Breast epithelium (tissue), 3 donors: Measurements from ENCODE around the gene TMEM35B.

Experiments
- POLR2A ChIP-seq: fragments of 450-650 bp; IDR thresholded peaks from one replicate; pipeline ENCODE4 v1.6.1; 2016; ENCODE audit warnings: antibody characterized with exemption, mild to moderate bottlenecking, moderate library complexity
- TF ChIP-seq, protein P1 (sequence below), 3 donors: fragments of 450-650 bp; IDR thresholded peaks; one replicate each; pipeline ENCODE4 v1.5.1; 2016 to 2017; ENCODE audit warnings: antibody characterized with exemption in 3 of 3, mild to moderate bottlenecking in 3 of 3, moderate library complexity in 3 of 3

DNA sequence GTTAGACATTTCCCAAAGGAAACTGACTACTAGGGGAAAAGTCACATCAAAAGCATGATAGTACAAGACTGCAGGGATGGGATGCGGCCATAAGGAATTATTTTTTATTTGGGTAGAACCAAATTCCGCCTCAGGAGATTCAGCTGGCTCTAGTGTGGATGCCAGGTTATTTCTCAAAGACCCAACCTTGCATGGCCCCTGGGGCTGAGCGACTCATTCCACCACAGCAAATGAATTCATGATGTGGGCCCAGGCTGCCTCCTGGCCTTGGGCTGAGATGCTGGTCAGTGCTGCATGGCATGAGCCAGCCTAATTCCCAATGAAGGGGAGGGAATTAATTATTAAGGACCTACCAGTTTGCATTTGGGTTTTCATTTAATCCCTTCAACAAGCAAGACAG lies 11.8 kb downstream of the TMEM35B start:
- TF ChIP-seq, protein P1, sequence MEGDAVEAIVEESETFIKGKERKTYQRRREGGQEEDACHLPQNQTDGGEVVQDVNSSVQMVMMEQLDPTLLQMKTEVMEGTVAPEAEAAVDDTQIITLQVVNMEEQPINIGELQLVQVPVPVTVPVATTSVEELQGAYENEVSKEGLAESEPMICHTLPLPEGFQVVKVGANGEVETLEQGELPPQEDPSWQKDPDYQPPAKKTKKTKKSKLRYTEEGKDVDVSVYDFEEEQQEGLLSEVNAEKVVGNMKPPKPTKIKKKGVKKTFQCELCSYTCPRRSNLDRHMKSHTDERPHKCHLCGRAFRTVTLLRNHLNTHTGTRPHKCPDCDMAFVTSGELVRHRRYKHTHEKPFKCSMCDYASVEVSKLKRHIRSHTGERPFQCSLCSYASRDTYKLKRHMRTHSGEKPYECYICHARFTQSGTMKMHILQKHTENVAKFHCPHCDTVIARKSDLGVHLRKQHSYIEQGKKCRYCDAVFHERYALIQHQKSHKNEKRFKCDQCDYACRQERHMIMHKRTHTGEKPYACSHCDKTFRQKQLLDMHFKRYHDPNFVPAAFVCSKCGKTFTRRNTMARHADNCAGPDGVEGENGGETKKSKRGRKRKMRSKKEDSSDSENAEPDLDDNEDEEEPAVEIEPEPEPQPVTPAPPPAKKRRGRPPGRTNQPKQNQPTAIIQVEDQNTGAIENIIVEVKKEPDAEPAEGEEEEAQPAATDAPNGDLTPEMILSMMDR (IDR thresholded peaks at IDR 0.05), result no peak
- no peak for TF ChIP-seq POLR2A
